IMR-90 (cell line): Measurements from ENCODE around the gene TTC39A. TPM values are rescaled to one million over a fixed set of nuclear protein-coding genes. Genes with fewer than 3 reads are reported as not detected.

Experiments used
- ATAC-seq: fragments of 200-7000 bp; cut with Tn5 transposase; 2 replicates; pipeline ENCODE4 v1.9.1; 2020; ENCODE audit warnings: low read depth, mild to moderate bottlenecking, moderate library complexity
- BruUV-seq: library from RNA; stranded (reverse); fragments of 400-500 nt; replicated peaks from 2 replicates; lab custom pipeline; 2021; lab: Mats Ljungman, UMichigan
- CTCF ChIA-PET: fragments of 300-600 bp; formaldehyde crosslinking; extraction: SDS; loops from one replicate; lab custom pipeline; 2021; ENCODE audit warnings: antibody characterized with exemption; lab: Yijun Ruan, JAX
- POLR2A ChIA-PET: fragments of 300-600 bp; sonication (Branson Sonifier 250); formaldehyde crosslinking; loops from one replicate; lab custom pipeline; 2022; ENCODE audit warnings: antibody characterized with exemption; ENCODE audit not compliant: unreplicated experiment; lab: Charles Lee
- DNase-seq: peaks from one replicate; pipeline ENCODE4 v3.0.0; 2013
- H2AFZ ChIP-seq: replicated peaks from 2 replicates; pipeline ENCODE3; 2013; ENCODE audit warnings: low read length, mild to moderate bottlenecking; ENCODE audit not compliant: poor library complexity
- H2AK5ac ChIP-seq: 2 replicates; pipeline ENCODE4 v1.6.1; 2013; ENCODE audit warnings: low read depth, low read length, inconsistent platforms
- H2AK9ac ChIP-seq: replicated peaks from 2 replicates; pipeline ENCODE3; 2013; ENCODE audit warnings: mild to moderate bottlenecking, low read depth, low read length, moderate library complexity; ENCODE audit not compliant: poor library complexity
- H2BK120ac ChIP-seq: 2 replicates; pipeline ENCODE4 v1.6.1; 2013; ENCODE audit warnings: low read depth, low read length, inconsistent platforms
- H2BK15ac ChIP-seq: 3 replicates; pipeline ENCODE4 v1.6.1; 2013; ENCODE audit warnings: low read depth, low read length, inconsistent platforms
- H2BK20ac ChIP-seq: 2 replicates; pipeline ENCODE4 v1.6.1; 2013; ENCODE audit warnings: low read depth, mild to moderate bottlenecking, inconsistent platforms, low read length, moderate library complexity
- H2BK5ac ChIP-seq: 2 replicates; pipeline ENCODE4 v1.6.1; 2013; ENCODE audit warnings: mild to moderate bottlenecking, low read depth, low read length, inconsistent platforms; ENCODE audit not compliant: poor library complexity, severe bottlenecking
- H3K14ac ChIP-seq: replicated peaks from 2 replicates; pipeline ENCODE4 v1.6.1; 2013; ENCODE audit warnings: low read depth, low read length, inconsistent platforms
- H3K18ac ChIP-seq: 2 replicates; pipeline ENCODE4 v1.6.1; 2013; ENCODE audit warnings: low read depth, low read length, control low read depth
- H3K23ac ChIP-seq: 2 replicates; pipeline ENCODE4 v1.6.1; 2013; ENCODE audit warnings: low read depth, low read length, inconsistent platforms
- H3K27ac ChIP-seq: 2 replicates; pipeline ENCODE4 v1.5.1; 2013; ENCODE audit warnings: mild to moderate bottlenecking, control low read depth, low read length; ENCODE audit not compliant: insufficient read depth
- H3K27me3 ChIP-seq: 2 replicates; pipeline ENCODE4 v1.6.1; 2013; ENCODE audit warnings: low read length; ENCODE audit not compliant: control insufficient read depth, insufficient read depth
- H3K36me3 ChIP-seq: 2 replicates; pipeline ENCODE4 v1.6.1; 2013; ENCODE audit warnings: low read length, mixed read lengths; ENCODE audit not compliant: control insufficient read depth, insufficient read depth
- H3K4ac ChIP-seq: 2 replicates; pipeline ENCODE4 v1.6.1; 2013; ENCODE audit warnings: low read depth, low read length, inconsistent platforms
- H3K4me1 ChIP-seq: 2 replicates; pipeline ENCODE4 v1.6.1; 2013; ENCODE audit warnings: low read length, mixed read lengths; ENCODE audit not compliant: control insufficient read depth, insufficient read depth
- H3K4me2 ChIP-seq: 2 replicates; pipeline ENCODE4 v1.6.1; 2013; ENCODE audit warnings: low read depth, mild to moderate bottlenecking, control low read depth, low read length, moderate library complexity
- H3K4me3 ChIP-seq: 2 replicates; pipeline ENCODE4 v1.5.1; 2013; ENCODE audit warnings: low read depth, mild to moderate bottlenecking, control low read depth, low read length, moderate library complexity; ENCODE audit not compliant: insufficient read depth
- H3K56ac ChIP-seq: 2 replicates; pipeline ENCODE4 v1.6.1; 2013; ENCODE audit warnings: low read length, inconsistent platforms; ENCODE audit not compliant: insufficient read depth; ENCODE audit errors: extremely low read depth
- H3K79me1 ChIP-seq, 2 experiments: 2 replicates each; pipeline ENCODE4 v1.6.1; 2013; ENCODE audit warnings: low read length in 2 of 2, inconsistent platforms in 1 of 2, low read depth in 1 of 2
- H3K9ac ChIP-seq: 2 replicates; pipeline ENCODE4 v1.6.1; 2013; ENCODE audit warnings: low read depth, low read length, control low read depth
- H3K9me1 ChIP-seq: 2 replicates; pipeline ENCODE4 v1.6.1; 2013; ENCODE audit warnings: low read length, inconsistent platforms; ENCODE audit not compliant: insufficient read depth
- H3K9me3 ChIP-seq: 2 replicates; pipeline ENCODE4 v1.6.1; 2013; ENCODE audit warnings: low read length; ENCODE audit not compliant: control insufficient read depth, insufficient read depth
- H4K20me1 ChIP-seq: 2 replicates; pipeline ENCODE4 v1.6.1; 2013; ENCODE audit warnings: low read length, inconsistent platforms; ENCODE audit not compliant: insufficient read depth
- H4K5ac ChIP-seq: 2 replicates; pipeline ENCODE4 v1.6.1; 2013; ENCODE audit warnings: mild to moderate bottlenecking, low read depth, low read length, control low read depth
- H4K8ac ChIP-seq, 2 experiments: 2 replicates each; pipeline ENCODE4 v1.6.1; 2013; ENCODE audit warnings: low read depth in 2 of 2, low read length in 2 of 2, control low read depth in 1 of 2, inconsistent platforms in 1 of 2
- H4K91ac ChIP-seq: 2 replicates; pipeline ENCODE4 v1.6.1; 2013; ENCODE audit warnings: low read depth, low read length, inconsistent platforms; ENCODE audit not compliant: insufficient read depth
- CEBPB ChIP-seq: IDR thresholded peaks from 2 replicates; pipeline ENCODE4 v1.6.1; 2012; ENCODE audit warnings: low read depth, low read length, improper control_type of control experiment
- CTCF ChIP-seq: conservative IDR thresholded peaks from 2 replicates; pipeline ENCODE4 v1.5.1; 2012; ENCODE audit warnings: mild to moderate bottlenecking, low read depth, low read length, improper control_type of control experiment
- ELK1 ChIP-seq: fragments of 150-350 bp; IDR thresholded peaks from 2 replicates; pipeline ENCODE4 v1.6.1; 2016; ENCODE audit warnings: low read depth, mild to moderate bottlenecking, low read length, moderate library complexity, borderline replicate concordance
- FOS ChIP-seq: fragments of 150-350 bp; IDR thresholded peaks from 2 replicates; pipeline ENCODE4 v1.6.1; 2016; ENCODE audit warnings: low read depth, low read length
- MAFK ChIP-seq: IDR thresholded peaks from 2 replicates; pipeline ENCODE4 v1.6.1; 2012; ENCODE audit warnings: low read depth, low read length, improper control_type of control experiment
- MXI1 ChIP-seq: IDR thresholded peaks from 2 replicates; pipeline ENCODE4 v1.6.1; 2012; ENCODE audit warnings: low read depth, mild to moderate bottlenecking, low read length, moderate library complexity, borderline replicate concordance
- NFE2L2 ChIP-seq: fragments of 150-350 bp; IDR thresholded peaks from 2 replicates; pipeline ENCODE4 v1.6.1; 2016; ENCODE audit warnings: low read depth, mild to moderate bottlenecking, low read length
- POLR2A ChIP-seq: IDR thresholded peaks from 2 replicates; pipeline ENCODE4 v1.6.1; 2012; ENCODE audit warnings: mild to moderate bottlenecking, low read depth, low read length
- USF2 ChIP-seq: fragments of 150-350 bp; IDR thresholded peaks from 2 replicates; pipeline ENCODE4 v1.6.1; 2017; ENCODE audit warnings: mild to moderate bottlenecking, antibody characterized with exemption, low read length, low read depth
- WGBS, 2 experiments: methylation state at CpG; one replicate each; pipeline versions ENCODE4 v1.1.5 to v1.1.7; 2013; ENCODE audit warnings: missing lambda C conversion rate in 2 of 2; ENCODE audit not compliant: insufficient read length in 1 of 2; ENCODE audit errors: extremely low coverage in 2 of 2; 5-methylcytosine and 5-hydroxymethylcytosine counted together
- dilution Hi-C: fragments of 300-500 bp; cut with HindIII; formaldehyde crosslinking; loops from one replicate; pipeline ENCODE4 v1.14.3; 2018; ENCODE audit warnings: low sequenced_read_pairs; ENCODE audit not compliant: unreplicated experiment
- in situ Hi-C: fragments of 300-500 bp; cut with MboI; formaldehyde crosslinking; loops from 3 replicates; pipeline ENCODE4 v1.14.3; 2019; ENCODE audit warnings: low sequenced_read_pairs, inconsistent platforms, mixed read lengths
- intact Hi-C: fragments of 100-400 bp; cut with micrococcal nuclease; formaldehyde crosslinking; loops from 2 replicates; pipeline ENCODE4 v1.10.0; 2022
- polyA plus RNA-seq, 3 experiments: library from polyadenylated mRNA; depleted of rRNA; stranded (reverse); fragments of >200 nt; gene quantifications; 2 replicates each; pipeline ENCODE4 v1.2.3, GENCODE V29; 2012; ENCODE audit warnings: low replicate concordance in 1 of 3
- total RNA-seq: library from RNA; depleted of rRNA; stranded (reverse); fragments of >200 nt; gene quantifications from 2 replicates; pipeline ENCODE4 v1.2.3, GENCODE V29; 2012

The TTC39A gene
- total and polyA plus RNA-seq, 2 of the 4 experiments (the other 2 are of a cell fraction), result 0.62 to 0.72 TPM

- no peak overlapping the region for H2BK20ac ChIP-seq
- H3K4me3 ChIP-seq, result no peak overlapping the region
- H4K5ac ChIP-seq, result no peak overlapping the region
- H3K9me1 ChIP-seq, result peaks cover 4% of the 10 kb centered on the region
- H3K4me1 ChIP-seq, result peaks cover 12% of the 10 kb centered on the region
- no peaks in the 10 kb centered on the region for H4K20me1 ChIP-seq
- H2BK5ac ChIP-seq, result no peak overlapping the region
- no peak overlapping the region for H3K9ac ChIP-seq
- ATAC-seq (no peak), DNase-seq (no peak)
- in situ Hi-C loops, result no loop called here
- ChIA-PET POLR2A (no interaction called here), CTCF (interaction anchor here (0.9 kb wide), 1 partner anchor 12 kb away, joined by 3 read pairs; no protein-coding TSS in a partner anchor)
- no peak overlapping the region for H3K4ac ChIP-seq
- H2AFZ ChIP-seq, result no peak overlapping the region
- intact Hi-C loops, result no loop called here
- H3K79me1 ChIP-seq, result no peaks in the 10 kb centered on the region
- no peak overlapping the region for H3K4me2 ChIP-seq
- no peak overlapping the region for H3K27ac ChIP-seq
- H4K91ac ChIP-seq, result no peak overlapping the region
- no peak overlapping the region for H4K8ac ChIP-seq
- peaks cover 4% of the 10 kb centered on the region; the same call in 1 of the 2 replicates for H3K27me3 ChIP-seq
- H2AK9ac ChIP-seq, result no peak overlapping the region
- no peak overlapping the region for H3K18ac ChIP-seq
- TF ChIP-seq USF2 (no peak), CTCF (no peak), MXI1 (no peak), POLR2A (no peak), FOS (no peak), NFE2L2 (no peak), MAFK (no peak), ELK1 (no peak), CEBPB (no peak)
- H3K14ac ChIP-seq, result no peak overlapping the region
- H2BK120ac ChIP-seq, result no peak overlapping the region
- H2AK5ac ChIP-seq, result no peak overlapping the region
- H3K56ac ChIP-seq, result no peak overlapping the region
- no peak overlapping the region for H3K23ac ChIP-seq
- no TSS peak for BruUV-seq
- H3K36me3 ChIP-seq, result no peaks in the 10 kb centered on the region
- dilution Hi-C loops, result no loop called here
- no peaks in the 10 kb centered on the region; the same call in 1 of the 2 replicates for H3K9me3 ChIP-seq
- no CpG with 5 or more reads among the region's 8 CpGs for WGBS, 2 experiments
- H2BK15ac ChIP-seq, result no peak overlapping the region
These were observed 3.5 kb downstream of the TTC39A start for GRCh38 chr1:51326839-51327238.
